Lower leg skin (tissue), 3 donors: ENCODE results near the gene CSNK2A2.

Experiments
- POLR2A ChIP-seq, 2 donors: fragments of 450-650 bp; IDR thresholded peaks; one replicate each; pipeline ENCODE4 v1.6.1; 2016 to 2017; ENCODE audit warnings: antibody characterized with exemption in 2 of 2, mild to moderate bottlenecking in 1 of 2, moderate library complexity in 1 of 2
- TF ChIP-seq, protein P1 (sequence below), 3 donors: fragments of 450-650 bp; IDR thresholded peaks; one replicate each; pipeline ENCODE4 v1.5.1; 2016; ENCODE audit warnings: antibody characterized with exemption in 3 of 3, mild to moderate bottlenecking in 3 of 3, moderate library complexity in 2 of 3

DNA sequence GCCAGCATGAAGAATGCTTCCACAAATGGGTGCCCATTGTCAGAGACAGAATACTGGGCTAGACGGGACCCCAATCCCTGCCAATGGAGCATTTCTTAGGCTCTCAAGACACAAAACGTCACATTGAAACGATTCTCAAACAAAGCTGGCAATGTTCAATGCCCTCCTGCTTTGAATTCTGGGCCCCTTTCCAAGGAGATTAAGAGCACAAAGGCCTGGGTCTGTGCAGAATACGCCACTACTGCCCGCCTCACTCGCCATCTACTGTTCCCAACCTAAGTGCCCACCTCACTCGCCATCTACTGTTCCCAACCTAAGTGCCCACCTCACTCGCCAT, 78.4 kb downstream of the CSNK2A2 start:
- TF ChIP-seq POLR2A (IDR thresholded peaks at IDR 0.05), result no peak
- TF ChIP-seq, protein P1, sequence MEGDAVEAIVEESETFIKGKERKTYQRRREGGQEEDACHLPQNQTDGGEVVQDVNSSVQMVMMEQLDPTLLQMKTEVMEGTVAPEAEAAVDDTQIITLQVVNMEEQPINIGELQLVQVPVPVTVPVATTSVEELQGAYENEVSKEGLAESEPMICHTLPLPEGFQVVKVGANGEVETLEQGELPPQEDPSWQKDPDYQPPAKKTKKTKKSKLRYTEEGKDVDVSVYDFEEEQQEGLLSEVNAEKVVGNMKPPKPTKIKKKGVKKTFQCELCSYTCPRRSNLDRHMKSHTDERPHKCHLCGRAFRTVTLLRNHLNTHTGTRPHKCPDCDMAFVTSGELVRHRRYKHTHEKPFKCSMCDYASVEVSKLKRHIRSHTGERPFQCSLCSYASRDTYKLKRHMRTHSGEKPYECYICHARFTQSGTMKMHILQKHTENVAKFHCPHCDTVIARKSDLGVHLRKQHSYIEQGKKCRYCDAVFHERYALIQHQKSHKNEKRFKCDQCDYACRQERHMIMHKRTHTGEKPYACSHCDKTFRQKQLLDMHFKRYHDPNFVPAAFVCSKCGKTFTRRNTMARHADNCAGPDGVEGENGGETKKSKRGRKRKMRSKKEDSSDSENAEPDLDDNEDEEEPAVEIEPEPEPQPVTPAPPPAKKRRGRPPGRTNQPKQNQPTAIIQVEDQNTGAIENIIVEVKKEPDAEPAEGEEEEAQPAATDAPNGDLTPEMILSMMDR (IDR thresholded peaks at IDR 0.05), result no peak
